ENCODE results near the gene NUFIP2. TPM values are rescaled to one million over a fixed set of nuclear protein-coding genes. Genes with fewer than 3 reads are reported as not detected.

NUFIP2 gene
- total RNA-seq, 1 experiment from 2014 or later: 93.1 TPM

- Mint-ChIP-seq H3K27ac (no peak overlapping the region), H3K9me3 (no peaks in the 10 kb centered on the region), H3K4me3 (no peak overlapping the region), H3K27me3 (ENCODE audit: low read depth) (no peaks in the 10 kb centered on the region), H3K4me1 (peaks cover 11% of the 10 kb centered on the region), H3K36me3 (no peaks in the 10 kb centered on the region)
- POLR2A ChIA-PET: no interaction called here
- ATAC-seq: no peak
- no peak for TF ChIP-seq ZNF671 (CRISPR knock-in tag; IDR thresholded peaks at IDR 0.05)
- no peak for TF ChIP-seq JUN (CRISPR knock-in tag; IDR thresholded peaks at IDR 0.05)
- TF ChIP-seq MYBL2 (CRISPR knock-in tag; IDR thresholded peaks at IDR 0.05): no peak
- TF ChIP-seq, protein P1, sequence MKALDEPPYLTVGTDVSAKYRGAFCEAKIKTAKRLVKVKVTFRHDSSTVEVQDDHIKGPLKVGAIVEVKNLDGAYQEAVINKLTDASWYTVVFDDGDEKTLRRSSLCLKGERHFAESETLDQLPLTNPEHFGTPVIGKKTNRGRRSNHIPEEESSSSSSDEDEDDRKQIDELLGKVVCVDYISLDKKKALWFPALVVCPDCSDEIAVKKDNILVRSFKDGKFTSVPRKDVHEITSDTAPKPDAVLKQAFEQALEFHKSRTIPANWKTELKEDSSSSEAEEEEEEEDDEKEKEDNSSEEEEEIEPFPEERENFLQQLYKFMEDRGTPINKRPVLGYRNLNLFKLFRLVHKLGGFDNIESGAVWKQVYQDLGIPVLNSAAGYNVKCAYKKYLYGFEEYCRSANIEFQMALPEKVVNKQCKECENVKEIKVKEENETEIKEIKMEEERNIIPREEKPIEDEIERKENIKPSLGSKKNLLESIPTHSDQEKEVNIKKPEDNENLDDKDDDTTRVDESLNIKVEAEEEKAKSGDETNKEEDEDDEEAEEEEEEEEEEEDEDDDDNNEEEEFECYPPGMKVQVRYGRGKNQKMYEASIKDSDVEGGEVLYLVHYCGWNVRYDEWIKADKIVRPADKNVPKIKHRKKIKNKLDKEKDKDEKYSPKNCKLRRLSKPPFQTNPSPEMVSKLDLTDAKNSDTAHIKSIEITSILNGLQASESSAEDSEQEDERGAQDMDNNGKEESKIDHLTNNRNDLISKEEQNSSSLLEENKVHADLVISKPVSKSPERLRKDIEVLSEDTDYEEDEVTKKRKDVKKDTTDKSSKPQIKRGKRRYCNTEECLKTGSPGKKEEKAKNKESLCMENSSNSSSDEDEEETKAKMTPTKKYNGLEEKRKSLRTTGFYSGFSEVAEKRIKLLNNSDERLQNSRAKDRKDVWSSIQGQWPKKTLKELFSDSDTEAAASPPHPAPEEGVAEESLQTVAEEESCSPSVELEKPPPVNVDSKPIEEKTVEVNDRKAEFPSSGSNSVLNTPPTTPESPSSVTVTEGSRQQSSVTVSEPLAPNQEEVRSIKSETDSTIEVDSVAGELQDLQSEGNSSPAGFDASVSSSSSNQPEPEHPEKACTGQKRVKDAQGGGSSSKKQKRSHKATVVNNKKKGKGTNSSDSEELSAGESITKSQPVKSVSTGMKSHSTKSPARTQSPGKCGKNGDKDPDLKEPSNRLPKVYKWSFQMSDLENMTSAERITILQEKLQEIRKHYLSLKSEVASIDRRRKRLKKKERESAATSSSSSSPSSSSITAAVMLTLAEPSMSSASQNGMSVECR (CRISPR knock-in tag; IDR thresholded peaks at IDR 0.05; ENCODE audit: borderline replicate concordance): no peak
- TF ChIP-seq, protein P2, sequence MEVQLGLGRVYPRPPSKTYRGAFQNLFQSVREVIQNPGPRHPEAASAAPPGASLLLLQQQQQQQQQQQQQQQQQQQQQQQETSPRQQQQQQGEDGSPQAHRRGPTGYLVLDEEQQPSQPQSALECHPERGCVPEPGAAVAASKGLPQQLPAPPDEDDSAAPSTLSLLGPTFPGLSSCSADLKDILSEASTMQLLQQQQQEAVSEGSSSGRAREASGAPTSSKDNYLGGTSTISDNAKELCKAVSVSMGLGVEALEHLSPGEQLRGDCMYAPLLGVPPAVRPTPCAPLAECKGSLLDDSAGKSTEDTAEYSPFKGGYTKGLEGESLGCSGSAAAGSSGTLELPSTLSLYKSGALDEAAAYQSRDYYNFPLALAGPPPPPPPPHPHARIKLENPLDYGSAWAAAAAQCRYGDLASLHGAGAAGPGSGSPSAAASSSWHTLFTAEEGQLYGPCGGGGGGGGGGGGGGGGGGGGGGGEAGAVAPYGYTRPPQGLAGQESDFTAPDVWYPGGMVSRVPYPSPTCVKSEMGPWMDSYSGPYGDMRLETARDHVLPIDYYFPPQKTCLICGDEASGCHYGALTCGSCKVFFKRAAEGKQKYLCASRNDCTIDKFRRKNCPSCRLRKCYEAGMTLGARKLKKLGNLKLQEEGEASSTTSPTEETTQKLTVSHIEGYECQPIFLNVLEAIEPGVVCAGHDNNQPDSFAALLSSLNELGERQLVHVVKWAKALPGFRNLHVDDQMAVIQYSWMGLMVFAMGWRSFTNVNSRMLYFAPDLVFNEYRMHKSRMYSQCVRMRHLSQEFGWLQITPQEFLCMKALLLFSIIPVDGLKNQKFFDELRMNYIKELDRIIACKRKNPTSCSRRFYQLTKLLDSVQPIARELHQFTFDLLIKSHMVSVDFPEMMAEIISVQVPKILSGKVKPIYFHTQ (CRISPR knock-in tag; IDR thresholded peaks at IDR 0.05): no peak
- TF ChIP-seq NFYB (CRISPR knock-in tag; conservative IDR thresholded peaks at IDR 0.05; ENCODE audit: low read depth): no peak
- TF ChIP-seq JAZF1 (CRISPR knock-in tag; IDR thresholded peaks at IDR 0.05): no peak
- TF ChIP-seq, protein P3, sequence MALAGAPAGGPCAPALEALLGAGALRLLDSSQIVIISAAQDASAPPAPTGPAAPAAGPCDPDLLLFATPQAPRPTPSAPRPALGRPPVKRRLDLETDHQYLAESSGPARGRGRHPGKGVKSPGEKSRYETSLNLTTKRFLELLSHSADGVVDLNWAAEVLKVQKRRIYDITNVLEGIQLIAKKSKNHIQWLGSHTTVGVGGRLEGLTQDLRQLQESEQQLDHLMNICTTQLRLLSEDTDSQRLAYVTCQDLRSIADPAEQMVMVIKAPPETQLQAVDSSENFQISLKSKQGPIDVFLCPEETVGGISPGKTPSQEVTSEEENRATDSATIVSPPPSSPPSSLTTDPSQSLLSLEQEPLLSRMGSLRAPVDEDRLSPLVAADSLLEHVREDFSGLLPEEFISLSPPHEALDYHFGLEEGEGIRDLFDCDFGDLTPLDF (CRISPR knock-in tag; IDR thresholded peaks at IDR 0.05): no peak
- TF ChIP-seq ATF6 (CRISPR knock-in tag; IDR thresholded peaks at IDR 0.05): no peak
- CTCF ChIA-PET: interaction anchor here (0.6 to 3.1 kb wide), 6 partner anchors 23 to 89 kb away, joined by 3 to 19 read pairs (median 6); partner anchors contain the start of gene MYO18A
- DNase-seq (ENCODE audit: low spot score): no peak
Measured at GRCh38 chr17:29212681-29213121, 81.2 kb downstream of the NUFIP2 start.

GRCh38 chr17:29212094-29212631 is 81.8 kb downstream of the NUFIP2 start:
- CTCF ChIA-PET: interaction anchor here (0.7 to 3.1 kb wide), 6 partner anchors 8 to 95 kb away, joined by 4 to 19 read pairs (median 6); partner anchors contain the start of gene MYO18A
- no peaks in the 10 kb centered on the region for H3K9me3 Mint-ChIP-seq
- no peak for TF ChIP-seq ZNF121 (CRISPR knock-in tag; IDR thresholded peaks at IDR 0.05)
- no peak for TF ChIP-seq ZNF281 (CRISPR knock-in tag; IDR thresholded peaks at IDR 0.05)
- no peak for TF ChIP-seq NR1H2 (CRISPR knock-in tag; IDR thresholded peaks at IDR 0.05)
- no peak for TF ChIP-seq CREB1 (CRISPR knock-in tag; IDR thresholded peaks at IDR 0.05)
- peak; percentile 64; the same call in 1 of the 2 replicates for TF ChIP-seq GTF2I (CRISPR knock-in tag; conservative IDR thresholded peaks at IDR 0.05)
- ATAC-seq: no peak
- H3K36me3 Mint-ChIP-seq: no peaks in the 10 kb centered on the region
- no peaks in the 10 kb centered on the region for H3K27me3 Mint-ChIP-seq (ENCODE audit: low read depth)
- no peak overlapping the region for H3K4me3 Mint-ChIP-seq
- no peak overlapping the region for H3K27ac Mint-ChIP-seq
- H3K4me1 Mint-ChIP-seq: peaks cover 13% of the 10 kb centered on the region
- DNase-seq (ENCODE audit: low spot score): no peak
- POLR2A ChIA-PET: no interaction called here

Data from WTC11 (cell line).